GM23248 (cell line): ENCODE data around the gene SYTL2.

Experiments
- EZH2 ChIP-seq: fragments of 200-600 bp; sonication (generic); IDR thresholded peaks from 2 replicates; pipeline ENCODE4 v1.6.1; 2018; ENCODE audit warnings: antibody characterized with exemption, mild to moderate bottlenecking; ENCODE audit not compliant: insufficient read depth, poor library complexity, severe bottlenecking
- EZH2phosphoT487 ChIP-seq: fragments of 200-600 bp; sonication (generic); IDR thresholded peaks from 2 replicates; pipeline ENCODE4 v1.6.1; 2018; ENCODE audit warnings: antibody characterized with exemption, moderate library complexity, mild to moderate bottlenecking, low read depth; ENCODE audit not compliant: insufficient read depth

DNA sequence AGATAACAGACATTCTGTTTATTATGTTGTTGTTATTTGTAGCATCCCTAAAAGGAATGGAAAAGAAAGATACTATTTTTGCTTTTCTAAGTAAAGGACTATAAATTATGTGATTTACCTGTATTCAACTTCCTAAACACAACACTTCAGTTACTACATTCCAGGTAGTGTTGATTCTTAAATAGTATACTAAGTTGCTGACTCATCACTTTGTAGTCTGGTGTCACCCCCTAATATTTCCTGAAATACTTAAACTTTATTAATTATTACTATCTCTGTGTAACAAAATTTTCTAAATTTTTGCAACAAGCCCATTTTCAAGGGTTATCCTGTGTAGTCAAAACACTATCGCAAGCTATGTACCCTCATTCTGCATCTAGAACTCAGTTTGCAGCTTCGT is 7.0 kb downstream of the SYTL2 start:
- TF ChIP-seq EZH2 = no peak
- no peak for TF ChIP-seq EZH2phosphoT487
